Endodermal cell (in vitro differentiated cells): ENCODE data around the gene GJB1. TPM values are rescaled to one million over a fixed set of nuclear protein-coding genes. Genes with fewer than 3 reads are reported as not detected.
"Not testable (repeated sequence)": the region's sequence is repeated elsewhere in the genome, so short reads cannot be mapped to it uniquely, and the experiment has no call there.

ENCODE experiments used
- DNase-seq: peaks from one replicate; pipeline ENCODE4 v3.0.0-alpha.2; 2017
- H3K27ac ChIP-seq: 2 replicates; pipeline ENCODE4 v1.5.1; 2013; ENCODE audit warnings: mild to moderate bottlenecking, low read depth, low read length, moderate library complexity
- H3K27me3 ChIP-seq: 2 replicates; pipeline ENCODE4 v1.6.1; 2013; ENCODE audit warnings: mild to moderate bottlenecking, low read length, moderate library complexity; ENCODE audit not compliant: insufficient read depth, control insufficient read depth, poor library complexity, severe bottlenecking
- H3K36me3 ChIP-seq: 2 replicates; pipeline ENCODE4 v1.7.0; 2013; ENCODE audit warnings: mild to moderate bottlenecking, low read length, moderate library complexity; ENCODE audit not compliant: control insufficient read depth, insufficient read depth
- H3K4me1 ChIP-seq: one replicate; pipeline ENCODE4 v1.7.0; 2013; ENCODE audit warnings: low read length; ENCODE audit not compliant: control insufficient read depth, insufficient read depth
- H3K4me3 ChIP-seq: 2 replicates; pipeline ENCODE4 v1.5.1; 2013; ENCODE audit warnings: mild to moderate bottlenecking, low read length, moderate library complexity
- H3K9ac ChIP-seq: 2 replicates; pipeline ENCODE4 v1.6.1; 2013; ENCODE audit warnings: mild to moderate bottlenecking, low read length, moderate library complexity; ENCODE audit not compliant: poor library complexity, severe bottlenecking; ENCODE audit errors: extremely low read depth
- H3K9me3 ChIP-seq: 2 replicates; pipeline ENCODE4 v1.6.1; 2013; ENCODE audit warnings: mild to moderate bottlenecking, low read length, moderate library complexity; ENCODE audit not compliant: control insufficient read depth
- H3K27ac Mint-ChIP-seq: 2 replicates; pipeline ENCODE4 v1.8.0; 2020; ENCODE audit warnings: mixed read lengths
- H3K27me3 Mint-ChIP-seq: 2 replicates; pipeline ENCODE4 v1.8.0; 2021; ENCODE audit warnings: mild to moderate bottlenecking, mixed read lengths; ENCODE audit not compliant: insufficient read depth
- H3K36me3 Mint-ChIP-seq: 2 replicates; pipeline ENCODE4 v1.8.0; 2020; ENCODE audit warnings: low read depth, mixed read lengths
- H3K4me1 Mint-ChIP-seq: 2 replicates; pipeline ENCODE4 v1.8.0; 2020; ENCODE audit warnings: mixed read lengths
- H3K4me3 Mint-ChIP-seq: 2 replicates; pipeline ENCODE4 v1.8.0; 2020; ENCODE audit warnings: mild to moderate bottlenecking, moderate library complexity, mixed read lengths
- H3K9me3 Mint-ChIP-seq: 2 replicates; pipeline ENCODE4 v1.8.0; 2020; ENCODE audit warnings: mild to moderate bottlenecking, mixed read lengths
- WGBS, 2 experiments: methylation state at CpG; one replicate each; pipeline versions ENCODE4 v1.1.5 to v1.1.7; 2013; ENCODE audit warnings: missing lambda C conversion rate in 2 of 2, mixed read lengths in 1 of 2; ENCODE audit not compliant: insufficient coverage in 1 of 2, insufficient read length in 1 of 2; 5-methylcytosine and 5-hydroxymethylcytosine counted together
- total RNA-seq, 2 donors: library from RNA; stranded (reverse); fragmentation: NEBNext Ultra II Directional in 1 of 2; extraction: Animal tissue kit (Norgen Biotek cat#: 25700) in 1 of 2; gene quantifications; 2 replicates in 1 of 2; 3 replicates in 1 of 2; pipeline ENCODE4 v1.2.1, GENCODE V29; 2021
- TF ChIP-seq, protein P1 (sequence below): fragments of 200-600 bp; sonication (generic); conservative IDR thresholded peaks from 2 replicates; pipeline ENCODE4 v1.5.0; 2021; ENCODE audit warnings: antibody characterized with exemption, mild to moderate bottlenecking

The GJB1 gene
- total RNA-seq, 2 donors from 2014 or later, result 0.91 to 1.4 TPM

- Histone ChIP-seq H3K9me3 (no peaks in the 10 kb centered on the region), H3K36me3 (peaks cover 9% of the 10 kb centered on the region), H3K4me3 (peak within 1 kb of the TSS; percentile 83), H3K9ac (peak within 1 kb of the TSS; percentile 55), H3K27me3 (no peaks in the 10 kb centered on the region), H3K4me1 (no peaks in the 10 kb centered on the region), H3K27ac (peak within 1 kb of the TSS; percentile 63)
- Mint-ChIP-seq H3K9me3 (peaks cover 46% of the 10 kb centered on the region), H3K27ac (peak within 1 kb of the TSS; percentile 95), H3K36me3 (peaks cover 15% of the 10 kb centered on the region), H3K4me3 (peak within 1 kb of the TSS; percentile 91), H3K27me3 (no peaks in the 10 kb centered on the region), H3K4me1 (peaks cover 8% of the 10 kb centered on the region)
- DNase-seq, result peak; percentile 92
- 0% methylated on average over 10 to 48 of the region's 54 CpGs for WGBS, 2 experiments
- TF ChIP-seq, protein P1, sequence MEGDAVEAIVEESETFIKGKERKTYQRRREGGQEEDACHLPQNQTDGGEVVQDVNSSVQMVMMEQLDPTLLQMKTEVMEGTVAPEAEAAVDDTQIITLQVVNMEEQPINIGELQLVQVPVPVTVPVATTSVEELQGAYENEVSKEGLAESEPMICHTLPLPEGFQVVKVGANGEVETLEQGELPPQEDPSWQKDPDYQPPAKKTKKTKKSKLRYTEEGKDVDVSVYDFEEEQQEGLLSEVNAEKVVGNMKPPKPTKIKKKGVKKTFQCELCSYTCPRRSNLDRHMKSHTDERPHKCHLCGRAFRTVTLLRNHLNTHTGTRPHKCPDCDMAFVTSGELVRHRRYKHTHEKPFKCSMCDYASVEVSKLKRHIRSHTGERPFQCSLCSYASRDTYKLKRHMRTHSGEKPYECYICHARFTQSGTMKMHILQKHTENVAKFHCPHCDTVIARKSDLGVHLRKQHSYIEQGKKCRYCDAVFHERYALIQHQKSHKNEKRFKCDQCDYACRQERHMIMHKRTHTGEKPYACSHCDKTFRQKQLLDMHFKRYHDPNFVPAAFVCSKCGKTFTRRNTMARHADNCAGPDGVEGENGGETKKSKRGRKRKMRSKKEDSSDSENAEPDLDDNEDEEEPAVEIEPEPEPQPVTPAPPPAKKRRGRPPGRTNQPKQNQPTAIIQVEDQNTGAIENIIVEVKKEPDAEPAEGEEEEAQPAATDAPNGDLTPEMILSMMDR, result no peak
Measured at GRCh38 chrX:71254092-71254963, 31.3 kb downstream of the GJB1 start, which contains the start of gene ZMYM3. Gene ZMYM3 (minus strand): TSS chrX:71254140. CDS start chrX:71253255, 885 bp downstream.

GRCh38 chrX:71256051-71256450 lies 33.0 kb downstream of the GJB1 start:
- Histone ChIP-seq H3K27me3 (no peaks in the 10 kb centered on the region), H3K9ac (no peak overlapping the region), H3K4me1 (no peaks in the 10 kb centered on the region), H3K27ac (no peak overlapping the region), H3K9me3 (no peaks in the 10 kb centered on the region), H3K4me3 (peak overlapping the region; percentile 83), H3K36me3 (no peaks in the 10 kb centered on the region)
- WGBS, 2 experiments, result 88 to 95% methylated on average over 3 to 6 of the region's 6 CpGs
- Mint-ChIP-seq H3K9me3 (peaks cover 38% of the 10 kb centered on the region), H3K4me1 (peaks cover 8% of the 10 kb centered on the region), H3K36me3 (peaks cover 3% of the 10 kb centered on the region), H3K27me3 (no peaks in the 10 kb centered on the region), H3K27ac (no peak overlapping the region), H3K4me3 (peak overlapping the region; percentile 91)
- TF ChIP-seq, protein P1, result no peak
- no peak for DNase-seq

GRCh38 chrX:71256856-71257255 lies 33.8 kb downstream of the GJB1 start:
- Histone ChIP-seq H3K36me3 (no peaks in the 10 kb centered on the region), H3K27me3 (no peaks in the 10 kb centered on the region), H3K9me3 (no peaks in the 10 kb centered on the region), H3K9ac (no peak overlapping the region), H3K4me1 (no peaks in the 10 kb centered on the region), H3K4me3 (no peak overlapping the region), H3K27ac (no peak overlapping the region)
- Mint-ChIP-seq H3K9me3 (peaks cover 35% of the 10 kb centered on the region), H3K36me3 (no peaks in the 10 kb centered on the region), H3K27ac (no peak overlapping the region), H3K4me3 (no peak overlapping the region), H3K4me1 (peaks cover 8% of the 10 kb centered on the region), H3K27me3 (no peaks in the 10 kb centered on the region)
- TF ChIP-seq, protein P1, result no peak
- 100% methylated on average over 1 of the region's 4 CpGs; no CpG with 5 or more reads in 1 of the 2 experiments for WGBS, 2 experiments
- DNase-seq, result no peak

GRCh38 chrX:71268624-71269023 lies 45.6 kb downstream of the GJB1 start:
- H3K9ac ChIP-seq, H3K4me3 ChIP-seq, H3K4me1 ChIP-seq, H3K27ac ChIP-seq, H3K9me3 ChIP-seq, H3K4me3 Mint-ChIP-seq, H3K27me3 Mint-ChIP-seq, H3K27me3 ChIP-seq, H3K27ac Mint-ChIP-seq, H3K36me3 Mint-ChIP-seq, H3K36me3 ChIP-seq, DNase-seq, H3K4me1 Mint-ChIP-seq: not testable (repeated sequence)
- peaks cover 53% of the 10 kb centered on the region for H3K9me3 Mint-ChIP-seq
